Neural cell (in vitro differentiated cells): ENCODE data around the gene ZDHHC7.

ENCODE experiments used
- EP300 ChIP-seq: fragments of 450-650 bp; conservative IDR thresholded peaks from 2 replicates; pipeline ENCODE4 v1.6.1; 2014; ENCODE audit warnings: antibody characterized with exemption, mild to moderate bottlenecking, moderate library complexity; ENCODE audit not compliant: poor library complexity, severe bottlenecking
- EZH2 ChIP-seq: fragments of 200-600, 300-800 bp; shearing (Covaris generic), sonication (generic); IDR thresholded peaks from 2 replicates; pipeline ENCODE4 v1.6.1; 2014; ENCODE audit warnings: antibody characterized with exemption, low read length, borderline replicate concordance, mild to moderate bottlenecking; ENCODE audit not compliant: insufficient read depth, poor library complexity, severe bottlenecking
- POLR2AphosphoS5 ChIP-seq: IDR thresholded peaks from 2 replicates; pipeline ENCODE4 v1.6.1; 2012
- RAD21 ChIP-seq: fragments of 450-650 bp; conservative IDR thresholded peaks from 2 replicates; pipeline ENCODE4 v1.6.1; 2014; ENCODE audit warnings: antibody characterized with exemption, mild to moderate bottlenecking, moderate library complexity
- TF ChIP-seq, protein P1 (sequence below): fragments of 450-650 bp; IDR thresholded peaks from 2 replicates; pipeline ENCODE4 v1.5.1; 2014; ENCODE audit warnings: antibody characterized with exemption, mild to moderate bottlenecking, moderate library complexity; ENCODE audit not compliant: poor library complexity, severe bottlenecking

GRCh38 chr16:84963066-84963465, 48.3 kb downstream of the ZDHHC7 start:
- TF ChIP-seq, protein P1, sequence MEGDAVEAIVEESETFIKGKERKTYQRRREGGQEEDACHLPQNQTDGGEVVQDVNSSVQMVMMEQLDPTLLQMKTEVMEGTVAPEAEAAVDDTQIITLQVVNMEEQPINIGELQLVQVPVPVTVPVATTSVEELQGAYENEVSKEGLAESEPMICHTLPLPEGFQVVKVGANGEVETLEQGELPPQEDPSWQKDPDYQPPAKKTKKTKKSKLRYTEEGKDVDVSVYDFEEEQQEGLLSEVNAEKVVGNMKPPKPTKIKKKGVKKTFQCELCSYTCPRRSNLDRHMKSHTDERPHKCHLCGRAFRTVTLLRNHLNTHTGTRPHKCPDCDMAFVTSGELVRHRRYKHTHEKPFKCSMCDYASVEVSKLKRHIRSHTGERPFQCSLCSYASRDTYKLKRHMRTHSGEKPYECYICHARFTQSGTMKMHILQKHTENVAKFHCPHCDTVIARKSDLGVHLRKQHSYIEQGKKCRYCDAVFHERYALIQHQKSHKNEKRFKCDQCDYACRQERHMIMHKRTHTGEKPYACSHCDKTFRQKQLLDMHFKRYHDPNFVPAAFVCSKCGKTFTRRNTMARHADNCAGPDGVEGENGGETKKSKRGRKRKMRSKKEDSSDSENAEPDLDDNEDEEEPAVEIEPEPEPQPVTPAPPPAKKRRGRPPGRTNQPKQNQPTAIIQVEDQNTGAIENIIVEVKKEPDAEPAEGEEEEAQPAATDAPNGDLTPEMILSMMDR = no peak
- no peak for TF ChIP-seq EP300
- TF ChIP-seq EZH2 = no peak
- TF ChIP-seq RAD21 = no peak
- TF ChIP-seq POLR2AphosphoS5 = no peak
